GM19328 (cell line): ENCODE results near the gene IL17RE.
"Not testable (repeated sequence)": the region's sequence is repeated elsewhere in the genome, so short reads cannot be mapped to it uniquely, and the experiment has no call there.

Source experiments
- ATAC-seq: cut with Tn5 transposase; IDR thresholded peaks from one replicate; pipeline ENCODE4 v1.9.1; 2021; ENCODE audit warnings: mild to moderate bottlenecking, moderate library complexity; ENCODE audit not compliant: unreplicated experiment

Gene IL17RE, protein sequence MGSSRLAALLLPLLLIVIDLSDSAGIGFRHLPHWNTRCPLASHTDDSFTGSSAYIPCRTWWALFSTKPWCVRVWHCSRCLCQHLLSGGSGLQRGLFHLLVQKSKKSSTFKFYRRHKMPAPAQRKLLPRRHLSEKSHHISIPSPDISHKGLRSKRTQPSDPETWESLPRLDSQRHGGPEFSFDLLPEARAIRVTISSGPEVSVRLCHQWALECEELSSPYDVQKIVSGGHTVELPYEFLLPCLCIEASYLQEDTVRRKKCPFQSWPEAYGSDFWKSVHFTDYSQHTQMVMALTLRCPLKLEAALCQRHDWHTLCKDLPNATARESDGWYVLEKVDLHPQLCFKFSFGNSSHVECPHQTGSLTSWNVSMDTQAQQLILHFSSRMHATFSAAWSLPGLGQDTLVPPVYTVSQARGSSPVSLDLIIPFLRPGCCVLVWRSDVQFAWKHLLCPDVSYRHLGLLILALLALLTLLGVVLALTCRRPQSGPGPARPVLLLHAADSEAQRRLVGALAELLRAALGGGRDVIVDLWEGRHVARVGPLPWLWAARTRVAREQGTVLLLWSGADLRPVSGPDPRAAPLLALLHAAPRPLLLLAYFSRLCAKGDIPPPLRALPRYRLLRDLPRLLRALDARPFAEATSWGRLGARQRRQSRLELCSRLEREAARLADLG

GRCh38 chr3:9902372-9903237 lies at the start of gene IL17RE:
IL17RE (plus strand) TSS chr3:9902848; CDS start chr3:9902933, 85 bp downstream.
- ATAC-seq = no peak

DNA sequence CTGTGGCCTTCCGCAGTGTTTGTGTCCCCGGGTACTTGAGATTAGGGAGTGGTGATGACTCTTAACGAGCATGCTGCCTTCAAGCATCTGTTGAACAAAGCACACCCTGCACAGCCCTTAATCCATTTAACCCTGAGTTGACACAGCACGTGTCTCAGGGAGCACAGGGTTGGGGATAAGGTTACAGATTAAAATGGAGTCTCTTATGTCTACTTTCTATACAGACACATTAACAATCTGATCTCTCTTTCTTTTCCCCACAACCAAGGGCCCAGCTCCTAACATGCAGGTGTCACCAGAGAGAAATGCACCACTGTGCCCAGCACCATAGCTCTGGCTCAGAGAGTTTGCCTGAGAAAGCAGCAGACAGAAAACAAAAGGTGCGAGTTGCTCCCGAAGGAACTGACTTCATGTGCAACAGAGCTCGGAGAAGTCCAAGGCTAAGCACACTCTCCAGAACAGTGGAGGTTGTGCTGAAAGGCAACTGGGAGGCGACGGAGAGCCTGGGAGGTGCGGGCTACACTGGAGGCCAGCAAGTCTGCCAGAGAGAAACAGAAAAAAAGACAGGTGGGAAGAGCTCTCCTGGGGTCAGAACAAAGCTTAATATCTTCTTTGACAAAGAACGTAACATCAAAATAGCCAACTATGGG lies 48.2 kb upstream of the IL17RE start:
- ATAC-seq = not testable (repeated sequence)

- ATAC-seq = no peak
Measured at GRCh38 chr3:9855594-9855993, 47.1 kb upstream of the IL17RE start.

GRCh38 chr3:9859530-9860025 lies 43.1 kb upstream of the IL17RE start:
- no peak for ATAC-seq

DNA sequence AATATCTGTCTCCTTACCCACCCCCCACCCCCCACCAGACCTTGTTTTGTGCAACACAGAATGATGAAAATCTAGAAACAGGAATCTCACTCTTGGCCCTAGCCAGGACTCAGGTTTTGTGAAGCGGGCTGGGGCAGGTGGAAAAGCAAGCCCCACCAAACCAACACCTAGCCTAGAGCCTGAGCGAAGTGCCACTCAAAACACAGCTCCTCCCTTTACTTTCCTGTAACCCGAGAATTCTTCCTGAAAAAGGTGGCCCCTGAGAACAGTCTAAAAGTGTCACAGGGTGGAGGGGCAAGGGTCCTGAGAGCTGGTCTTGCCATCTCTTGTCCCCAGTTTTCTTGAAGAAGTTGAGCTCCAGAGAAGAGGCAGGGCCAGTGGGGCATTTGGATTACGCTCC lies 41.4 kb upstream of the IL17RE start:
- no peak for ATAC-seq

DNA sequence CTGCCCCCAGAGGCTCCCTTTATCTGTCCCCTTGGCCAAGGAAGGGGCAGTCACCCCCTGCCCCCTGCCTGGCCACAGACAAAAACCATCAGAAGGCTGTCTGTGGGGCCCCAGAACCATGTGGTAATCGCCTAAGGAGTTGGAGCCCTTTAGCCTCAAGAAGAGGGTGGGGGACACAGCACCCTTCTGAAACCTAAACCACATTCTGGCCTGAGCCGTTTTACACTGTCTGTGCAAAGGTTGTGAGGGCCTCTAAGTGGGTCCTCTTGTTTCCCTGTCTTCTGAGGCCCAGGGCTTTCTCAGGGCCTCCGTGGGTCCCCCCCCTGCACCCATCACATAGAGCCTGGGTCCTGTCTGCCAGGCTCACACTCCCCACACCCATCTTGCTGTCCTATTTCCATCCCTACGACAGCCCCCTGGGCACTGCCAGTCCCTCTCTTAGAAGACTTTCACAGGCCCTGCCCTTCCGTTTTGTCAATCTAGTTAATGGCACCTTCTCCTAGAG lies 41.0 kb upstream of the IL17RE start:
- ATAC-seq = no peak

GRCh38 chr3:9862391-9863057 lies 40.1 kb upstream of the IL17RE start:
- no peak for ATAC-seq

DNA sequence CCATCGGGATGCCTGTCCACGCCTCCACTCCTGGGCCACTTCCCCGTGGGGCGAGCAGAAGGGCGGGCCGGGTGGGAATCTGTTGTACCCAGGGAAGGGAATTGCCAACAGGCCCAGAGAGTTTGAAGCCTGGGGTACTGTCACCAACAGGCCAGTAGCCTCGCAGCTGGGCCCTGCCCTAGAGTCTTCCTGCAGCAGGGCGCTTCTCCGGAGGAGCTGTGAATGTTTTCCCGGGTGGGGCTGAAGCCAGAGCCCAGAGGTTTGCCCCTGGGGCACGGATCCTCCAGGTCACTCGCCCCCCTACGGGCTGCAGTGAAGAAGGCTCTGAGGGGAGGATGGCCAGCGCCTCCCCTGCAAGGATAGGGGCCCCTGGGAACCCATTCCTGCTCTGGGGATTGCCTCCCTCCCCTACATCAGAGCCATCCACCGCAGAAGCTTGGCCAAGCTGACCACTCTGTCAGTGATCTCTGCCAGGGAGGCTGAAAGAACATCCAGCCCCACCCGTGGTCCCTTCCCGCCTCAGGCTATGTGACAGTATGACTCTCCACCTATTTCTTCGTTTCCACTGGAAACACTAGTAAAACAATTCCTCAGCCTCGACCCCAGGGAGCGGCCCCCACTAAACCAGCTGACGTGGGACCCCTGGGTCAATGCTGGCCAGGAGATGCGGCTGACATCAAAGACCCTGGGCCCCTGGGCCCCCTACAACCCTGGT lies 39.4 kb upstream of the IL17RE start:
- ATAC-seq = no peak

GRCh38 chr3:9864200-9864927 lies 38.3 kb upstream of the IL17RE start:
- ATAC-seq = no peak

GRCh38 chr3:9865125-9865637 lies 37.5 kb upstream of the IL17RE start:
- ATAC-seq = not testable (repeated sequence)

DNA sequence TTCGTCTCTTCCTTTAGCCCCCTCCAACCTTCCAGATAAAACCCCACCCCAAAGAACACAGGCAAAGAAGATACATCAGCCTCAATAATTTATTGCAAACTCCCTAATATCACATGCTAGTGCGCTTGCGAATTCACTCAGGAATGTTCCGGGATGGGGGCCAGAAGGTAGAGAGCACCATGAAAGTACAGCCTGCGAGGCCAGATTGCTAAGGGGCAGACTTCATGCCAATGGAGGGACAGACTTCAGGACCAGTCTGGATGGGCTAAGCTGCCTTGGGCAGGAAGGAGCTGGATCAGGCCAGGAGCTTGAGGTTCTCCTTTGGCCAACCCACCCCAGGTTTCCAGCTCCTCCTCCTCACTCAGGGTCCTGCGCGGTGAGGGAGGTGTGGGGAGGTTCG lies 36.0 kb upstream of the IL17RE start:
- no peak for ATAC-seq

DNA sequence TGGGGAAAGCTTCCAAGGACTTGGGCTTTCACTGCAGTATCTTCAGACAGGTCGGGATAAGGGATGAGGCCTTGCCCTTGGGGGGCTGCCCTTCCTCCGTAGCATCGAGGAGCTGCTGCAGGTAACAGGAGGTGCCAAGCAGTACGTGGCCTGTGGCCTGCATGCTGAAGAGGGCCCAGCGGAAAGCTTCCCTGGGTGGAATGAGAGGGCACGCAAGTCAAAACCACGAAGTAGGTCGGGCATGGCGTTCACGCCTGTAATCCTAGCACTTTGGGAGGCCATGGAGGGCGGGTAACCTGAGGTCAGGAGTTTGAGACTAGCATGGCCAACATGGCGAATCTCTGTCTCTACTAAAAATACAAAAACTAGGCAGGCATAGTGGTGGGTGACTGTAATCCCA lies 35.5 kb upstream of the IL17RE start:
- no peak for ATAC-seq

DNA sequence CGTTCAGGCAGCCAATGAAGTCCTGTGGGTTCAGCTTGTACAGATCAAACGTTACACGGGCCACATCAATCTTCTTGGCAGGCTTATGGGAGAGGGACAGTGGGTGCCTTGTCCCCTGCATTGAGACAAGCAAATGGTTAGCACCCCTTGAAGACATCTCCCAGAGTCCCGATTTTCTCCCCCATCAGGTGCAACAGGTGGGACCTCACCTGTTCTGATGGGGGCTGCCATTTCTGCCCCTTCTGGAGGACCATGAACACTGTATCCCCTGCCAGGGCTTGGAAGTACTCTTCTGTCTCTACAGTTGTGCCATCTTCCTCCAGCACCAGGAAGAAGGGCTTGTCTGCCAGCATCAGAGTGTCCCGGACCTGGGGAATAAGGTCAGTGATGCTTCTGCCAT lies 32.7 kb upstream of the IL17RE start:
- ATAC-seq = no peak

DNA sequence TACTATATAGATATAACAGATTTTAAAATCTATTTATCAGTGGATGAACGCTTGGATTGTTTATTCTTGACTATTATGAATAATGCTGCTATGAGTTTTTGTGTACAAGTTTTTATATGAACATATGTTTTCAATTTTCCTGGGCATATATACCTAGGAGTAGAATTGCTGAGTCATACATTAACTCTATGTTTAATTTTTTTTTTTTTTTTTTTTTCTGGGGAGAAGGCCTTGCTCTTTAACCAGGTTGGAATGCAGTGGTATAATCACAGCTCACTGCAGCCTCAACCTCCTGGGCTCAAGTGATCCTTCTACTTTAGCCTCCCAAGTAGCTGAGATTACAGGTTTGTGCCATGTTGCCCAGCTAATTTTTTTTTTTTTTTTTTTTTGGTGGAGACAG lies 31.7 kb upstream of the IL17RE start:
- ATAC-seq = no peak

DNA sequence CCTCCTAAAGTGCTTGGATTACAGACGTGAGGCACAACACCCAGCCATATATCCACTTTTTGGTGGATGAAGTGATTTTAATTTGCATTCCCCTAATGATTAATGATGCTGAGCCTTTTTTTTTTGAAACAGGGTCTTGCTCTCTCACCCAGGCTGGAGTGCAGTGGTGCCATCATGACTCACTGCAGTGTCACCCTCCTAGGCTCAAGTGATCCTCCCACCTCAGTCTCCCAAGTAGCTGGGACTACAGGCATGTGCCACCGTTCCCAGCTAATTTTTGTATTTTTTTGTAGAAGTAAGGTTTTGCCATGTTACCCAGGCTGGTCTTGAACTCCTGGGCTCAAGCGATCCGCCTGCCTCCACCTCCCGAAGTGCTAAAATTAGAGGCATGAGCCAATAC lies 30.6 kb upstream of the IL17RE start:
- not testable (repeated sequence) for ATAC-seq

DNA sequence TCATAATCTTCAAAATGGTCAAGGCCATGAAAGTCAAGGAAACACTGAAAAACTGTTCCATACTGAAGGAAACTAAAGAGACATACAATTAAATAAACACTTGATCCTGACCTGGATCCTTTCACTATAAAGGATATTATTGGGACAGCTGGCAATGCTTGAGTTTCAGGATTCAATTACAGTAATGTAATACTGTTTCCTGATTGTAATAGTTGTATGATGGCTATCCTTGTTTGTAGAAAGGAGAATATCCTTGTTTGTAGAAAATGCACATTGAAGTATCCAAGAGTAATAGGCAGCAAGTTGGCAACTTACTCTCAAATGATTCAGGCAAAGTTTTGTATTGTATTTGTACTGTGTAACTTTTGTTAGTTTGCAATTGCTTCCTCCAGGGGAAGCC lies 27.2 kb upstream of the IL17RE start:
- ATAC-seq = no peak

- ATAC-seq = not testable (repeated sequence)
Measured at GRCh38 chr3:9876255-9876654, 26.4 kb upstream of the IL17RE start.

- no peak for ATAC-seq
Measured at GRCh38 chr3:9876991-9877390, 25.7 kb upstream of the IL17RE start.
